Measurements from ENCODE around the gene PDLIM3.
"Not testable (repeated sequence)": the region's sequence is repeated elsewhere in the genome, so short reads cannot be mapped to it uniquely, and the experiment has no call there.

The PDLIM3 gene

GRCh38 chr4:185514182-185514697 lies 21.1 kb downstream of the PDLIM3 start:
- no peak for DNase-seq

GRCh38 chr4:185513489-185514181 lies 21.7 kb downstream of the PDLIM3 start:
- no peak for DNase-seq

GRCh38 chr4:185512516-185512915 lies 22.8 kb downstream of the PDLIM3 start:
- DNase-seq = no peak

GRCh38 chr4:185511243-185511642 lies 24.1 kb downstream of the PDLIM3 start:
- not testable (repeated sequence) for DNase-seq

GRCh38 chr4:185510806-185511205 lies 24.5 kb downstream of the PDLIM3 start:
- DNase-seq = no peak

- DNase-seq = no peak
Measured at GRCh38 chr4:185508181-185508580, 27.1 kb downstream of the PDLIM3 start.

- no peak for DNase-seq
Measured at GRCh38 chr4:185506422-185506821, 28.9 kb downstream of the PDLIM3 start.

- DNase-seq = no peak
Measured at GRCh38 chr4:185504098-185505047, 30.9 kb downstream of the PDLIM3 start.

- DNase-seq = no peak
Measured at GRCh38 chr4:185502386-185502785, 32.9 kb downstream of the PDLIM3 start.

- DNase-seq = no peak
Measured at GRCh38 chr4:185500576-185500975, 34.7 kb downstream of the PDLIM3 start.

GRCh38 chr4:185500035-185500434 lies 35.3 kb downstream of the PDLIM3 start:
- DNase-seq = no peak

GRCh38 chr4:185488650-185489049 lies 46.7 kb downstream of the PDLIM3 start:
- DNase-seq = no peak

- DNase-seq = no peak
Measured at GRCh38 chr4:185481401-185481800, 53.9 kb downstream of the PDLIM3 start.

GRCh38 chr4:185480016-185480732 lies 55.1 kb downstream of the PDLIM3 start:
- no peak for DNase-seq

GRCh38 chr4:185479507-185479971 lies 55.8 kb downstream of the PDLIM3 start:
- DNase-seq = no peak

- DNase-seq = no peak
Measured at GRCh38 chr4:185473247-185473646, 62.1 kb downstream of the PDLIM3 start.

GRCh38 chr4:185472103-185472542 lies 63.2 kb downstream of the PDLIM3 start:
- no peak for DNase-seq

- peak; percentile 40 for DNase-seq
Measured at GRCh38 chr4:185471235-185472102, 63.8 kb downstream of the PDLIM3 start, which contains the start of gene CCDC110. Gene CCDC110, minus strand, starts transcription at chr4:185471733. Its CDS starts 50 bp downstream, at chr4:185471683.

GRCh38 chr4:185470501-185471195 lies 64.7 kb downstream of the PDLIM3 start:
- DNase-seq = no peak

GRCh38 chr4:185469580-185470154 lies 65.6 kb downstream of the PDLIM3 start:
- DNase-seq = no peak

GRCh38 chr4:185468999-185469398 lies 66.3 kb downstream of the PDLIM3 start:
- DNase-seq = no peak

Data from T1000 (cell line).